NOMO-1 (cell line): ENCODE data around the gene ADH6.
"Not testable (repeated sequence)": the region's sequence is repeated elsewhere in the genome, so short reads cannot be mapped to it uniquely, and the experiment has no call there.

Source experiments
- DNase-seq, 2 experiments: peaks; one replicate each; lab custom pipeline; 2025; ENCODE audit not compliant: unreplicated experiment in 2 of 2; lab: John Stamatoyannopoulos, UW

ADH6 gene

DNA sequence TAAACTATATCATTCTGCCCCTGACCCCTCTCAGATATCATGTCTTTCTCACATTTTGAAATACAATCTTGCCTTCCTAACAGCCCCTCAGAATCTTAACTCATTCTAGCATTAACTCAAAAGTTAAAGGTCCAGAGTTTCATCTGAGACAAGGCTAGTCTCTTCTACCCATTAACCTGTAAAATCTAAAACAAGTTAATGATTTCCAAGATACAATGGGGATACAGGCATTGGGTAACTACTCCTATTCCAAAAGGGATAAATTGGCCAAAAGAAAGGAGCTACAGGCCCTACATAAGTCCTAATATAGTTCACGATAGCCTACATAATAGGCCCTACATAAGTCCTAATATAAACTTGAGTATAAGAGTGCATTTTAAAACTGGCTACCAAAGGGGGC, 18.9 kb downstream of the ADH6 start:
- no peak for DNase-seq

DNA sequence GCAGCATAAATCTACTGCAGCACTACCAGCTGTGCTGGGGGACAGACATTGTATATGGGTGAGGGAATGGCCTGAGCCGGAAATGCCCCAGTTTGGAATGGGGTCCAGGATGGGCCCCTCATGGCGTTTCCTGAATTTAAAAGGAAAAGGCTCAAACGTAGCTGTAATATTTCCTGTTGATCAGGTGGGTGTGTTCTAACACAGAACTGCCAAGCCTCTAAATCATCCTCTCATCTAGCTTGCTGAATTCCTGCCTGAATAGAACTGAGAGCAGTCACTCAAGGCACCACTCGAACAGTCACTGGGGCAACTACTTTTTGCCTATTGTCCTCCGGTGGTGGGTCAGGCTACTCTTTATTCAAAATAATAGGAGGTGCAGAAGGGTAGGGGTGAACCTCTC, 28.7 kb downstream of the ADH6 start:
- no peak for DNase-seq

DNA sequence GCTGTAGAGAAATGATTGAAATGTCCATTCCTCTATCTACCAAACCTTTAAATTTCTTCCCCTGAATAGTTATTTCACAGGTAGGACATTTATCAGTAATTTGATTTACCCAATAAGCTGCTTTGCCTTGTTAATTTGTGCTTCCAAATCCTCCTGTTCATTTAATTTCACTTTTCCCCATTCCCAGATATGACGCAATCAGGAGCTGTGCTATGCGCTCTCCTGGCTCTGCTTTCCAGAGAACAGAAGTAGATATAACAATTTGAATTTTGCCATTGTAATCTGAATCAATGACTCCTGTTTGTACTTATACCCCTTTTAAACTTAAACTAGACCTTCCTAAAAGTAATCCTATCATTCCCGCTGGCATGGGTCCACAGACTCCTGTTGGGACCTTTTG, 29.1 kb downstream of the ADH6 start:
- not testable (repeated sequence) for DNase-seq

DNA sequence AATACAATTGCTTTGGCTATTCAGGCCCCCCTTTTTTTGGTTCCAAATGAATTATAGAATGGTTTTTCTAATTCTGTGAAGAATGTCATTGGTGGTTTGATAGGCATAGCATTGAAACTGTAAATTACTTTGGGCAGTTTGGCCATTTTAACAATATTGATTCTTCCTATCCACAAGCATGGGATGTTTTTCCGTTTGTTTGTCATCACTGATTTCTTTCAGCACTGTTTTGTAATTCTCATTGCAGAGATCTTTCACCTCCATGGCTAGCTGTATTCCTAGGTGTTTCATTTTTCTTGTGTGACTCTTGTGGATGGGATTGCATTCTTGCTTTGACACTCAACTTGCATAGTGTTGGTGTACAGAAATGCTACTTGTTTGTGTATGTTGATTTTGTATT, 33.0 kb downstream of the ADH6 start:
- DNase-seq = no peak

DNA sequence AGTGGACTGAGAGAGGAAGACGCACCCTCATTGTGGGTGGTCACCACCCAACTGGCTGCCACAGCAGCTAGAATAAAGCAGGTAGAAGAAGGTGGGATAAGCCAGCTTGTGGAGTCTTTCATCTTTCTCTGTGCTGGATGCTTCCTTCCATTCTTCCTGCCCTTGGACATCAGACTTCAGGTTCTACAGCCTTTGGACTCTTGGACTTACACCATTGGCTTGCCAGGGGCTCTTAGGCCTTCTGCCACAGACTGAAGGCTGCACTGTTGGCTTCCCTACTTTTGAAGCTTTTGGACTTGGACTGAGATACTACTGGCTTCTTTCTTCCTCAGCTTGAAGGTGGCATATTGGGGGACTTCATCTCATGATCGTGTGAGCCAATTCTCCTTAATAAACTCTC, 33.5 kb downstream of the ADH6 start:
- no peak for DNase-seq

DNA sequence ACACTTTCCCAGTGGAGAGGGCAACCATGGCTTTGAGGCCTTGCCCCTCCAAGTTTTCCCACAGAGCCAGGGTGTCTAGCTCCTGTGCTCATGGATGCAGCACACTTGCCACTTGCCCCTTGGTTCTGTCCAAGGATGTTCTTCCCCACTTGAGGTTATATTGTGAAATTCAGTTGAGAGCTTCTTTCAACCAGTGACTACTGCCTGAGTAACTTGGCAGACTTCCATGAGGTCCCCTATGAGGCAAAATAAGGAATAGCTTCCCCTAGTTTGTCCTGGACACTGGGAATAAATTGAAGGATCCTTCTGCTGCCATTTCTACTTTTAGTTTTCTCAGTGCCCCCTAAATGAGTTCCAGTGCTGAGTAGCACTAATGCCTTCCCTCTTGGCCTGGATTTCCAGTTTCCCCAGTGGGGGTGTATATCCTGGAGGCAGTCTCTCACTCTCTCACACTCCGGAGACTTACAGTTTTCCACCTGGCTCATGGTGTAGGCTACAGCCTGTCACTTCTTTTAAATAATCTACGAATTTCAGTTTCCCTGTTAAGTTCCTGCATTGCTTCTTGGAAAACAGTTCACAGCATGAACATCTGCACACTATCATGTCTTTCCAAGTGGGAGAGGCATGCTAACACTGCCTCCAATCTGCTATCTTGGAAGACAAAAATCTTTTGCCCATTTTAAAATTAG, 38.5 kb downstream of the ADH6 start:
- no peak for DNase-seq

DNA sequence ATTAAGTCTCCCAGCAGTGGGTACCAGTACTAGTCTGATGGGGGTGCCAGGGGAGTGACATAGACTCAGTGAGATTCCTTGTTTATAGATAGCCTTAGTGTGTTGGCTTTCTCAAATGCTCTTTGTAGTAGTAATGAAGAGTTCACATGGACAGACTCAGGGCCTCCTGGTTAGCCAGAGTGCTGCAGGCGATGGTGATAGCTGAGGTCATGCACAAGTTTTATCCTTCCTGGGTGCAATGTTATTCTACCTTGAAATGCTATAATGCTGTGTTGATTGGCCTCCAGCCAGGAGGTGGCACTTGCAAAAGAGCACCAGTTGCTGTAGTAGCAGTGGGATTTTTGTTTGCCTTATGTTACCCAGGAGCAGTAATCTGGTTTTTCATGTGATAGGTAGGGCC, 39.4 kb downstream of the ADH6 start:
- no peak for DNase-seq

DNA sequence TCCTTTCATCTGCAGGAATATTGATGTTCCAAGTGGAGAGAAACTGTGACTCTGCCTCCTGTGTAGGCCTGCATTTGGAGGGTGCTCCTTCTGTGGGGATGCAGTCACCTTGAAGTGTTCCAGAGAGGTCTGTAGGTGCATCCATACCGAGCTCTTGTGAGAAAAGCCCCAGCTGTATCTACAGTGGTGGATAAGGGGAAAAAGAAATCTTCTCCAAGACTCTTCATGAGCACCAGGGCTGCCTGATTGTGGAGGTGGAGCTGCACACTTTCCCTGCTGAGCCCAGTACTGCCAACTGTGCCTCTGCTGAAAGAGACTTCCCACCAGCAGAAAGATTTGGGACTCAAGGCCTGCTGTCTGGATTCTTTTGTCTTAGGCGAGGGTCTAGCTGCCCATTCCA, 39.9 kb downstream of the ADH6 start:
- no peak for DNase-seq

DNA sequence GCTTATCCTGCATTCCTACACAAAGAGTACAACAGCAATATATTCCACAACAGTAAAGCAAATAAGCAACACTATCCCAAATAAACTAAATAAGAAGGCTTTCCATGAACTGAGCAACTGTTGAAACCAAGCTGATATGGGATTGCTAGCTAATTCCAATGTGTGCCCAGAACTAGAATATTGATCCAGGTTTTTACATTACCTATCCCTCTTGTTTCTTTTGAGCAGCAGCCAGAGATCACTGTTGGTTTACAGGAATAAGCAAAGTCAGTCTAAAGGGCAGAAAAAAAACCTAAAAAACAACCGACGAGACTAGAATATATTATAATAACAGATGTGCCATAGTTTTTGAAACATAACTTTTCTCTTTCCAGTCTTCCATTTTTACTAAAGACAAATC, 52.5 kb downstream of the ADH6 start:
- no peak for DNase-seq

DNA sequence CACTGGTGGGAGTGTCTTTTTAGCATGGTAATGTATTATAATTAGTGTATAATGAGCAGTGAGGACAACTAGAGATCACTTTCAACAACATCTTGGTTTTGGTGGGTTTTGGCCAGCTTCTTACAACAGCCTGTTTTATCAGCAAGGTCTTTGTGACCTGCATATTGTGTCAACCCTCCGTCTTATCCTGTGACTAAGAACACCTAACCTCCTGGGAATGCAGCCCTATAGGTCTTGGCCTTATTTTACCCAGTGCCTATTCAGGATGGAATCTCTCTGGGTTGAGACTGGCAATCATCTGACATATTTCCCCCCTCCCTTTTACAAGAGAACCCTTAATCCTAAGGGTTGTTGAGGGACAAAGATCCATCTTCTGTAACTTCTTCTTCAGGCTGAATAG, 53.1 kb downstream of the ADH6 start:
- DNase-seq = no peak

DNA sequence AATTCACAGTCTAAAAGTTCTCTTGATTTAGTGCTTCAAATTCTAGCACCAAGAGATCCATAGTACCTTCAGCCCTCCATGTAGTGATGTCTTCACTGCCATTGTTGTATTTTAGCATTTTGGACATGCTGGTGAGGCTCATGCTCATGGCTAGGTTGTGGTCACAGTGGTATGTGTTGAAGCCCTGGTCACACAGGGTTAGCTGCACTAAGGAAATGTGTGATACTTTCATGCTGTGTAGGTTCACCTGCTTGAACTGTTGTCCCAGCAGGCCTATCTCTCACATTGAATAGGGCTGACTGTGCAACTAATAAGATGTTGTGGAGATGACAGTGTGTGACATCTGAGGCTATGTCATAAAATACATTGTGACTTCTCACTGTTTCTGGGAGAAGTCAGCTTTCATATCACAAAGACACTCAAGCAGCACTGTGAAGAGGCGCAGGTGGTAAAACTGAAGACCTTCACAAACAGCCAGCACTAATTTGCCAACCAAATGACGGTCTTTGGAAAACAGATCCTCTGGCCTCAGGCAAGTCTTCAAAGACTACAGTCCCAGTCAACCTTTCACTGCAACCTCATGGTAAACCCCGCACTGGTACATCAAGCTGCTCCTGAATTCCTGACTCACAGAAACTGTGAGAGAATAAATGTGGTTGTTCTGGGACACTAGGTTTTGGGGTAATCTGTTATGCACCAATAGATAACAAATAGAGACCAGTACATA, 57.5 kb downstream of the ADH6 start:
- DNase-seq = no peak

DNA sequence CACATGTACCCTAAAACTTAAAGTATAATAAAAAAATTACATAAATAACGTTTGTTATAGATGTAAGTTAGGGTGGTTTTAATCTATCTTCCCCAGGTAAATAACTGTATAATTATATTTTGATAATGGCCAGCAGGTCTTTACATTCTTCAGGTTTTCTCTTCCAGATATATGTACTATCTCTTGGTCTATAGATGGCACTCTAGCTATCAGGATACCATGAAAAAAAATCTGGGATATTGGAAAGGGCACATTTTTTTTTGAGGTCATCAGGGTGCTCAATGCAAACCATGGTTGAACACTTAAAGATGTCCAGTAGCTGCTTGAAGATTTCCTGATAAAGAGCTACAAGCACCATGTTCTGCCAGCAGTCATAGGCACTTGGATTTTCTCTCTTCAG, 59.3 kb downstream of the ADH6 start:
- no peak for DNase-seq

DNA sequence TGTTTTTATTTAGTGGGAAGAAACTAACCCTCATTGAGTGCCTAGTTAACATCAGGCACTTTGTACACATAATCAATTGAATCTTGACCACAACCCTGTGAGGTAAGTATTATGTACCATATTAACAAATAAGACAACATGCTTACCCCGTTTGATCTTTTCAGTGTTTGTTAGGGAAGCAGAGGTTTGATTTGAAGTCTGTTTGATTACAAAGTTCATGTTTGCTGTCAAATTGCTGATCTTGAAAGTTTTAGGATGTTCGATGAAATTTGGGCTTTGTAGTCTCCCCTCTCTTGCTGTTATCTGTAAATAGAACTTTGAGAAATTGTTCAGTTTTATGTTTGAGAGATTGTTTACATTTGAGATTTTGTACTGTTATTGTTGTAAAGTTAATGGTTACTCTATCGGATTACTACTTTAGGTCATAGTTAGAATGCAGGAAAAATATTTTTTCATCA, 61.5 kb downstream of the ADH6 start:
- DNase-seq = no peak

DNA sequence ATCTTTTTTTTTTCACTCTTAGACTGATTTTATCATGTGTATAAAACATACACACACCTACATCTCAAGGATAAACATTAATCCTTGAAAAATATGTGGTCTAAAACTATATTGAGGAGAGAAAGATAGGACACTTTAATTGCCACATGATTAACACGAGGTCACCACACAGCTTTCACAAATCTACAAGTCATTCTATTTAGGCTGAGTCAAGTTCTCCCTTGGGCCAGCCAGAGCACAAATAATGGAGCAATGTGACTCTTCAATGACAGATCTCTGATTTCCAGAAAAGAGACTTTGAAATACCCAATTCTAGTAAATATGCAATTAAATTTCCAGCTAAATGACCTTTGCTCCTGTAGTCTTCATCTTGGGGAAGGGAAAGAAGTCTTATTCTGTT, 62.1 kb downstream of the ADH6 start:
- no peak for DNase-seq

DNA sequence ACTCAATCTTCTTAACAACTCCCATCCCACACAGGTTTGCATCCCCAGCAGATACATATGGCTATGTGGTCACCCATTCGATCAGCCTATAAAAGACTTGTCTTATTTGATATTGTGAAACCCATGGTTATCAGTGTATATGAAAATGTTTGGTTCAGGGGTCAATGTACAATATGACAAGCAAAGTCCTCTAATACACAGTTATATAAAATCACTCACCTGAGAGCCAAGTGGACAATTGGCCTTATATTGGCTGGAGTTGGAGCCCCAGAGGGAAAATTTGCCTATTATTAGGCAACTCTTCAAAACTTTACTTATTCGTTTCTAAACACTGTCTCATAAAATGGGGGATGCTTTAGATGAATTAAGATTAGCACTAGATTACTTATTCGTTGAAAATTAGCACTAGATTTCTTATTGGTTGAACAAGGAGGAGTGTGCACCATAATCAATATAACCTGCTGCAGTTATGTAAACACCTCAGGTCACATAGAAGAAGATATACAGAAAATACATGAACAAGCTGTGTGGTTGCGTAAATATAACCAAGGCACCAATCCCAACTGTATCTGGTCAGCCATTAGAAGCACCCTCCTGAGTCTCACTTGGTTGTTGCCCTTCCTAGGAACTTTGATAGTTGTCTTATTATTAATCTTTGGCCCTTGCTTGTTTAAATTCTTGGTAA, 64.2 kb downstream of the ADH6 start:
- no peak for DNase-seq
